Femur (tissue), 1 donor: Measurements from ENCODE around the gene CLOCK.
A peak's percentile ranks its signal among the peaks of the same experiment; 100 is the strongest.

Experiments used
- DNase-seq: peaks from one replicate; pipeline ENCODE4 v3.0.0-alpha.2; 2017

CLOCK gene

DNA sequence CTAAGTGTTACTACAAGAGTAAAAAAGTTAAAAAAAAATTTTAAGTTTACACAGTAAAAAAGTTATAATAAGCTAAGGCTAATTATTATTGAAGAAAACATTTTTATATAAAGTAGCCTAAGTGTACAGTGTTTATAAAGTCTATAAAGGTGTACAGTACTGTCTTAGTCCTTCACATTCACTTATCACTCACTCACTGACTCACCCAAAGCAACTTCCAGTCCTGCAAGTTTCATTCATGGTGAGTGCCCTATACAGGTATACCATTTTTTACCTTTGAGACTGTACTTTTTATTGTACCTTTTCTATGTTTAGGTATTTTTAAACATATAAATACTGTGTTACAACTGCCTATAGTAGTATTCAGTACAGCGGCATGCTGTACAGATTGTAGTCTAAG lies 76.7 kb downstream of the CLOCK start:
- DNase-seq = no peak

DNA sequence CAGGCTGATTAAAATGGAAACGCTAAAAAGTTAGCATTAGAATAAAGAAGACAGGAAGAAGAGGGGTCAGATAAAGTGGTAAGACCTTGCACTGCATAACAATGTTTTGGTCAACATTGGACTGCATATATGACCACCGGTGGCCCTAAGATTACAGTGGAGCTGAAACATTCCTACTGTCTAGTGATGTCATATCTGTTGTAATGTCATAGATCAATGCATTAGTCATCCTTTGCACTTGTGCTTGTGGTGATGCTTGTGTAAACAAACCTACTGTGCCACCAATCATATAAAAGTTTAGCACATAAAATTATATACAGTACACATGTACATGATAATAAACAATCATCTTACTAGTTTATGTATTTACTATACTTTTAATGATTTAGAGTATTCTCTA lies 78.0 kb downstream of the CLOCK start:
- DNase-seq = no peak

DNA sequence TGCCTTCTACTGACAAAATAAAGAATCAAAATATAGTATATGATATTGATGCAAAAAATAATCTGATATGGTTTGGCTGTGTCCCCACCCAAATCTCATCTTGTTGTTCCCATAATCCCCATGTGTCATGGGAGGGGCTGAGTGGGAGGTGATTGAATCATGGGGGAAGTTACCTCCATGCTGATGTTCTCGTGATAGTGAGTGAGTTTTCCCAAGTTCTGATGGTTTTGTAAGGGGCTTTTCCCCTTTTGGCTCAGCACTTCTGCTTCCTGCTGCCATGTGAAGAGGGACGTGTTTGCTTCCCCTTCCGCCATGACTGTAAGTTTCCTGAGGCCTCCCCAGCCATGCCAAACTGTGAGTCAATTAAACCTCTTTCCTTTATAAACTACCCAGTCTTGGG lies 80.7 kb downstream of the CLOCK start:
- no peak for DNase-seq

DNA sequence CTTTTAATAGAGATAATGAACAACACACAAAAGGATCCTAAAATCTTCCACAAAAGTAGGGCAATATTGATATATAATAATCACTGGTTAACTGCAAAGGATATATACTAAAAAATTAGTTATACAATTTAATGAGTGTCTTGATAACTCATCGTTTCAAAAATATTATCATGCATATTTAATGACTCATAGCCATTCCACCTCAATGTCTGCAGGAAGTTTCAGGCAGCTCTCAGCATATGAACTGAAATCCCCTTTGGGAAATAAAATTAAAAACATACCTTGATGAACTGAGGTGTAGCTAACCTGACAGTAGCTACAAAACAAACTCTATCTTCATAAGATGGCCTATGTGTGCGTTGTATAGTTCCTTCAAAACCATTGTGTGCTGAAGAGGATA lies 88.1 kb downstream of the CLOCK start:
- no peak for DNase-seq

DNA sequence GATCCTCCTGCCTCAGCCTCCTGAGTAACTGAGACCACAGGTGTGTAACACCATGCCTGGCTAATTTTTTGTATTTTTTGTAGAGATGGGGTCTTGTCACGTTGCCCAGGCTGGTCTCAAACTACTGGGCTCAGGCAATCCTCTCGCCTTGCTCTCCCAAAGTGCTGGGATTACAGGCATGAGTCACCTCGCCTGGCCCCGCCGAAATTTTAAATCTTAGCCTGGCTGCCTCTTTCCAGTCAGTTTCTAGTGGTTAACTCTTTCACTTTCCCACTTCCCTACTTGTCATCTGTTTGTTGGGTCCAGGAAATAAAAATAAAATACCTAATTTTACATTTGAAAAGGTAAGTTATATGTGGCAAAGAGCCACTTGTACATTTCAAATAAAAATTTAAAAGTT lies 88.5 kb downstream of the CLOCK start:
- DNase-seq = no peak

DNA sequence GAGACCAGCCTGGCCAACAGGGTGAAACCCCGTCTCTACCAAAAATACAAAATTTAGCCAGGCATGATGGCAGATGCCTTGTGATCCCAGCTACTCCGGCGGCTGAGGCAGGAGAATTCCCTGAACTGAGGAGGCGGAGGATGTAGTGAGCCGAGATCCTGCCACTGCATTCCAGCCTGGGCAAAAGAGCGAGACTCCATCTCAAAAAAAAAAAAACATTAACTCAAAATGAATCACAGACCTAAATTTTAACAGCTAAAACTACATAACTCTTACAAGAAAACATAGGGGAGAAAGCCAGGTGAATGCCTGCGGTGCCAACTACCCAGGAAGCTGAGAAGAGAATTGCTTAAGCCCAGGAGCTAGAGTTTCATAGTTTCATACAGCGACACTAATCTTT lies 96.1 kb downstream of the CLOCK start:
- DNase-seq = no peak

DNA sequence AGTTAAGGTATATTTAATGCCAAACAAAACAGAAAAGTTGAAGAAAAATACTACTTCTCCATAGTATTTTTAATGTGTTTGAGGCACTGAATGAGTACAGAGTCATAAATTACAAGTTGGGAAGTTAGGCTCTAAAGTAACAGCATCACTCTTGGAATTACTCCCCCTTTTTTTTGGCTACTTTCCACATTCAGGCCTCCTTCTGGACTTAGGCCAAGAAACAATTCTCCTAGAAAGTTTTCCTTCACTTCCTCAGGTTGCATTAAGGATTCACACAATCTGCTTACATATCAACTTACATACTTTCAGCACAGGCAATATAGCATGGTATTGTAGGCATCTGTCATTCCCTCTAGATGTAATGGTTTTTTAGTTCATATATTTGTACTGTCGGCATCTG lies 98.9 kb downstream of the CLOCK start:
- no peak for DNase-seq

DNA sequence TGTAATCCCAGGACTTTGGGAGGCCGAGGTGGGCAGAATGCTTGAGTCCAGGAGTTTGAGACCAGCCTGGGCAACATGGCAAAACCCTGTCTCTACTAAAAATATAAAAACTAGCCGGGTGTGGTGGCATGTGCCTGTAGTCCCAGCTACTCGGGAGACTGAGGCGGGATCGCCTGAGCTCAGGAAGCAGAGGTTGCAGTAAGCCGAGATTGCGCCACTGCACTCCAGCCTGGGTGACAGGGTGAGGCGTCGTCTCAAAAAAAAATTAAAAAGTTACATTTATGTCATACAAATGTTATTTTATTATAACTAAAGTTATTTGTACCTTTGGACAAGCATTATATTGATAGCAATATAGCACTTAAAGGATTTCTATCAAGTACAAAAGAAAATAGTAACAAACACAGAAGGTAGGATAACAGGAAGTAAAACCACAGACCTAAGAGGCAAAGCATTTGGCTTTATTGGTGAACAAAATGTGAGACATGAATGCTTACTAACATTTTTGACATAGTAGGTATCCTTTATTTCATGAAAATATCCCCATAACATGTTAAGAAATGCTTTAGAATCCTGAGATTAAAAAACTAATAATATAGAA lies 99.5 kb downstream of the CLOCK start:
- no peak for DNase-seq

DNA sequence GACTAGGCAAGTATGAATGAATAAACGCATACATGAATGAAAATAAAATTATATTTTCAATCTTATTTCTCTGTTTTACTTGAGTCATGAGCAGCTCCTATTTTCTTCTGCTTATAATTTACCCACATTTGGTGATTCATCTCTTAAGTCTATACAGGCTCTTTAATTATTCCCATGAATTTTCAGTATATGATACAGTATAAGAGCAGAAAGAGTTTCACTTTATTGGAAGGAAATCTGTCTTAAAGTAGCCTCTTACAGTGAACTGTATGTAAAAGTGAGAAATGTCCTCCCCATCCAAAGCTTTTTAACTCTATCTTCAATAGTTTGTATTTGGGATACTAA lies 100.2 kb downstream of the CLOCK start:
- DNase-seq = no peak

DNA sequence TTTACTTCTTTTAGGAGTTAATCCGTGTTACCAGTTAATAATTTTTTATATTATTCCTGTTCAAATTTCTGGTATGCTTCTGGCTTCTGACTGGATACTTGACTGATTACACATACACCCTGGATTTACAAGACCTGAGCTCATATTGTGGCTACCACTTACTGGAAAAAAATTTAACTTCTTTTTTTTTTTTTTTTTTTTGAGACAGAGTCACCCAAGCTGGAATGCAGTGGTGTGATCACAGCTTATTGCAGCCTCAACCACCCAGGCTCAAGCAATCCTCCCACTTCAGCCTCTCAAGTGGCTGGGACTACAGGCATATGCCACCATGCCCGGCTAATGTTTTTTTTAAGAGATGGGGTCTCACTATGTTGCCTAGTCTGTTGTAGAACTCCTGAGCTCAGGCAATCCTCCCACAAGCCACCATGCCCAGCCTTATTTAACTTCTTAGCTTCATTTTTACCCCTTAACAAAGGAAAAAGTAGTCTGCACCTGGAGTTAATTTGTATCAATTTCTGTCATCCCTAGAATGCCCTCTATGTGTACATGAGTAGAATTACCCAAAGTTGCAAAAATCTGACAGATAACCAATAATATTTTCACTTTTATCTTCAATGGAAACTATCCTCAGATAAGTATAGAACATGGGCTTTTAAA lies 100.7 kb downstream of the CLOCK start:
- DNase-seq = no peak

DNA sequence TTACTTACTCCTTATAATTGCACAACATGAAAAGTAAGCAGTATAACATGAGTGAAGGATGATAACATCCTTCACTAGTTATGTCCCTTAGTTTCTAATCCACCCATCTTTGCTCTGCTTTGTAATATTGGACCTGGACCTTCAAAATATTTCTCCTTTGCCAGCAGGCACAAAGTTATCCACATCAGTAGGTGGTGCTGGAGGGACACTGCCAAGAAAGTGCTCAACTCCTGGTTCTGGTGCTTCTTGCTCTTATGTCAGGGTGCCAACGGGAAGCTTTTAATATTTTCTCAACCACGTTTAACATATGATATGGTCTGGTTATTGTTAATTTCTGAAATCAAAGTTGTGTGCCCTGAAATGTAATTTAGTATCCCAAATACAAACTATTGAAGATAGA lies 101.9 kb downstream of the CLOCK start:
- no peak for DNase-seq

DNA sequence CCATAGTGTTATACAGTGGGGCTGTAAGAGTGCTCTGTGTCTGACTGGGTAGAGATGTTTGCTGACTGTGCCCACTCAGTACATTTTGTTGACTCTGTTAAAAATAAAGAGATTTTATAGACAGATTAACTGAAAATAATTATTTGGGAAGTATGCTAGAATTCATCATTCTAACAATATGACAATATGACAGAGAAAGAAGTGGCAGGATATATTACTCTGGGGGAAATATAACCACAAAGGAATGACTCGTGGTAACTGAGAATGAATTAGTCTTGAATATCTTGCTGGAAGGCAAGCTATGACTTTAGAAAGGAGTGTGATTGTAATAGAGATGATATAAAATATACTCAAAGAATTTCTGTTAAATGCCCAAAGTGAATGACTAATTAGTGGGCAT lies 104.2 kb downstream of the CLOCK start:
- no peak for DNase-seq

DNA sequence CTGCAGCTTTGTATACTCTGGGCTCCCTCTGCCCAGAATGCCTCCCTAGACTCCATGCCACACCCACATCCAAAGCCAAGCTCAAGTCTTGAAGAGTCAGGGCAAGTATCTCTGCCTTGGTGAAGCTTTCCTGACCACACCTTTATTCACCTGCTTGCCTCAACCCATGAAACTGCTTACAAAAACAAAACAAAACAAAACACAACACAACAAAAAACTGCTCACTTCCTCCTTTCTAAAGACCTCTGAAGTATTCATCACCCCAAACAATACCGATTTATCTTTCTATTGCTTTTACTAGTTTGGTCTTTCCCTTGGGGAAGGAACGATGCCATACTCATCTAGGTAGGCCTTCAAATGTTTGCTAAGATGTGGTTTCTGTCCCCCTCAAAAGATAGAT lies 105.9 kb downstream of the CLOCK start:
- DNase-seq = no peak

DNA sequence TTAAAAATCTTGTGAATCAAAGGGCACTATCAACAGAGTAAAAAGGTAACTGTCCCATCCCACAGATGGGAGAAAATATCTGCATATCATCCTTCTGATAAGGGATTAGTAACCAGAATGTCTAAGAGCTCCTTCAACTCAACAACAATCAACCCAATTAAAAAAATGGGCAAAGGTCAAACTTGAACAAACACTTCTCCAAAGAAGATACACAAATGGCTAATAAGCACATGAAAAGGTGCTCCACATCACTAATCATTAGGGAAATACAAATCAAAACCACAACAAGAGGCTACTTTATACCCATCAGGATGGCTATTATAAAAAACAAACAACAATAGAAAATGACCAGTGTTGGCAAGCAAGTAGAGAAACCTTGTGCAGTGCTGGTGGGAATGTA lies 107.7 kb downstream of the CLOCK start:
- DNase-seq = no peak

DNA sequence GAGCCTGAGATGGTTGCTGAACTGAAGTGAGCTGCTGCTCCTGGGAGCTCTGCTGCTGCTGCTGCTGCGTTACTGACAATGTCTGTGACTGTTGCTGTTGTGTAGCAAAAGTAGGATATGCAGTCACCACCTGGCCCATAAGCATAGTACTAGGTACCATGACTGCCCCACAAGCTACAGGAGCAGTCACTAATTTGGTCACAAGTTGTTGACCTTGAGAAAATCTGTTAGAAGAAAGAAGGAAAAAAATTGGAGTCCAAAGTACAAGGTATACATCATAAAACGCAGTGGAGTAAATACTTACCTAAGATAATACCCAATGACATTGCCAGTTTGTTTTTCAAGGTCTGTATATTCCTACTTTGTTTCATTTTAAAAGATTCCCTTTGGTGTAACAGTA lies 108.4 kb downstream of the CLOCK start:
- DNase-seq = no peak

DNA sequence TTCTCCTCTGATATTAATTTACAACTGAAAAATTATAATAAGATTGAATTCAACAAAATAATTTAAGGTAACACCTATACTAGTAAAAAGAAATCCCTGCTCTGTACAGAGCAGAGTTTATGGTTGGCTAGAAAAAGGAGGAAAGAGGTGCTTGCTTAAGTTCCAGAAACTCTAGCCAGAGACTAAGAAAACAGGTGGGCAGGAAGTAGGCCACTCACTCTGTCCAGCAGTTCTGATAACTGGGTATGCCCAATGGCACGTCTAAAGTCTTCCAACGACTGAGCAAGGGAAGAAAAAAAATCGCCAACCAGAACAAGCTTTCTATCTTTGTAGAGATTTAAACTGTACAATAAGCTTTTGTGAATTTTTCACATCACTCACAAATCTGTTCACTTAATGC lies 108.9 kb downstream of the CLOCK start:
- no peak for DNase-seq

DNA sequence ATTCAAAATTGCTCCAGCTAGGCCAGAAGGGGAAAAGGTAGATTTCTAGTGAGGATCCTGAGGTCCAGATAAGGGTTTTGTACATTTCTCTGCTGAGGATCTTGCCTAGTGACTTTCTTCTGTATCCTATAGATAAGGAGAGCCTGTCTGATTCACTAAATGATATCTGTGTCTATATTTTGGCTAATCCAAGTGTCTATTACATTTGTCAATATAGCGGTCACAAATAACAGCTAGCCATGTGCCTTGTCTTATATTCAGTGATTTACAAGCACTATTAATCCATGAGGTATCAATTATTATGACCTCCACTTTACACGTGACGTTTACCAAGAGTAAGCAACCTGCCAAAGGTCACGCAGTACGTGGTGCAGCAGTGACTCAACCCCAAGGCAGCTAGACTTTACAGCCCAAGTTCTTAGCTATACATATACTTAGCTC lies 109.3 kb downstream of the CLOCK start:
- DNase-seq = no peak

DNA sequence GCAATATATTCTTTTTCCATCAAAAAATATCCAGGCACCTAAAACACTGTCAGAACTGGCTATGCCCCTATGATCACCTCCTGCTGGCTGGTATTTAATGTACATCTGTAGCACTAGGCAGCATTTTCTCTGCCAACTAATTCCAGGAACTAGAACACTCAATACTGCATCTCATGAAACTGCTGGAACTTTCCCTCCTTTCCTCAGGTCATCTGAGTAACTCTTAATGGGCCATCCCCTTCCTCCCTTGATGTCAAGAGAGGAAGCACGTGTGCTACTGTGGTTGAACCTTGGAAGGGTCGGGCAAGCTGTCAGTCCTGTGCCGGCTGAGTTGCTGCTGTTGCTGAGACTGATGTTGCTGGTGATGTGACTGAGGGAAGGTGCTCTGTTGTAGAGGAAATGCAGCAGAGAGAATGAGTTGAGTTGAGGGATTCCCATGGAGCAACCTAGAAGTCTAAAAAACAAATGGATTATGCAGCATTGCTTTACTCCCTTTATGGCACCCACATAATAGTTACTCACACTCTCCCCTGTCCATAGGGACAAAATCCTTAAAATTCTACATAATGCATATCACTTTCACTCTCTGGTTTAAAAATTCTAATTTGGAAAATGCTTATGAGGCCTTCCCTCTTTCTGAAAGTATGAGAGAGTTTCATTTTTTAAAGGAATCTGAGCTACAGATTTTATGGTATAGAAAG lies 111.4 kb downstream of the CLOCK start:
- no peak for DNase-seq

DNA sequence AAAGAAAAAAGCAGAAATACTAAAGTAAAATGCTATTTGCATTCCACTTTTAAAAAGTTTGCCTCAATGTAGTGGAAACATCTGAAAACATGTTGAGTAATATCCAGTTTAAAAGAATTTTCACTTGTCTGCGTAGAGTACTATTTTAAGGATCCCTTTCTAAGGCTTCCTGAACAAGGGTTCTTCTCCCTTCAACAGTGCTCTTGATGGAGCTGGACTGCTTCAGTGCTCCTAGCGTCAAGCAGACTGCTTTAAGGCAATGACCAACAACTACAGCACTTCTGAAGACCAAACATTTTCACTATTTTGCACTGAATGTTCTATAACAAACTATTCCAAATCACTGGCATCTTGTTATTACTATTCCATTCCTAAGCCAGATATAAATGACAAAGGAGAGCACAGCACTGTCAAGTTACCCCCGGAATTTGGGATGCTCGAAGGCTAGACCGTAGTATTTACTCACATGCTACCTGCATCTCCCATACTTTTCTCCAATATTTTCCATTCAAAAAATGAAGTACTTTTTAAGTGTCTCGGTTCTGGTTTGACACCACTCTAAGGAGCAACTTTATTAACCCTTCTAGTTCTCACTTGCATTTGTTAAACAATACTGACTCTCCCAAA lies 114.9 kb downstream of the CLOCK start:
- DNase-seq = no peak

DNA sequence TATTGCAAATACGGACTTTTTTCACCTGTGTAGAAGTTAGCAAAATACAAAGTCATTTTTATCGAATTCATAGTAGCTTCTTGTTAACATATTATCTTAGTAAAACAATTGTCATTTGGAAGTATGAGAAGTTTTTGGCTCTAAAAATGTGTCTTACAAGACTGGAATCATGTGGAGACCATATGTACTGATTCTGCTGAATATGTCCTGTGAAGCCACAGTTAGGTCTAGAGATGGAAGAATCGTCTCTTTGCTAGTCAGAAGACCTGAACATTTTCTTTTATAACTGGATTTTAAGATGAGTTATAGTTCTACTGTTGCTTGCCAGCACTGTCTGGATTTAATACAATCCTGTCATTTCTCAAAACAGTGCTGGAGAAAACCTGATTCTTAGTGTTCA lies 121.9 kb downstream of the CLOCK start:
- no peak for DNase-seq

DNA sequence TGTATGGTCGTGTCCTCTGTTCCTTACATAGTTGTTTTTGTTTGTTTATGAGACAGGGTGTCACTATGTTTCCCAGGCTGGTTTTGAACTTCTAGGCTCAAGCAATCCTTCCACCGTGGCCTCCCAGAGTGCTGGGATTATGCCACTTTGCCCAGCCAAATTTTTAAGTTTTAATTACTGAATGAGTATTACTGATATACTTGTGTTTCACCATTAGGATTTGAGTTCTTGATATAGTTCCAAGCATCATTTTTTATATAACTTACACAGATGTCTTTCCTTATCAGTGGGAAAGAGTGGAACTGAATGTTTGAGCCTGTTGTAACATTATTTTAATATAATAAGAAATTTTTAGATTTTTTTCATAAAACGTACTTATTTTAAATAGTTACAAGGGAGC lies 130.5 kb downstream of the CLOCK start:
- DNase-seq = no peak

DNA sequence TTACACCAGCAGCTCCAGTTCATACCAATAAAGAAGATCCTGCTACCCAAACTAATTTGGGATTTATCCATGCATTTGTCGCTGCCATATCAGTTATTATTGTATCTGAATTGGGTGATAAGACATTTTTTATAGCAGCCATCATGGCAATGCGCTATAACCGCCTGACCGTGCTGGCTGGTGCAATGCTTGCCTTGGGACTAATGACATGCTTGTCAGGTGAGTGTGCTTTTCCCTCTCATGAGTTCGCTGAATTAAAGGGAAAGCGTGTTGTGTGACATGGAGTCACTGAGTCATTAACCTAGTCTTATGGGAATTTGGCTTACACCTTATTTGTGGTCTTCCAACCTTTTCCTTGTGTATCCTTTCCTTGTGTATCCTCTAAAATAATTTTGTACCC lies 135.1 kb downstream of the CLOCK start:
- DNase-seq = no peak

DNA sequence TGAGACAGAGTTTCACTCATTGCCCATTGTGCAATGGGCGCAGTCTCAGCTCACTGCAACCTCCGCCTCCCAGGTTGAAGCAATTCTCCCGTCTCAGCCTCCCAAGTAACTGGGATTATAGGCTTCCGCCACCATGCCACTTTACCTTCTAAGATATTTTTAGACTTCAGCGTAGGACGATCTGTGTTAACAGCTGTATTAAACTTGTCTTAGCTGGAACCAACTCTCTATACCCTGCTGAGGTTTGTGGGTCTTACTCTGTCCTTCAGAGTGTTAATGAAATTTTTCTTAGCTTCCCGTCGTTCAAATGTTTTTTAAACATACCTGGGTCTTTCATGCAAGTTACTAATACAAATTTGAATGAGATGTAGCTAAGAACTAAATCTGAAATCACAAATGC lies 136.3 kb downstream of the CLOCK start:
- no peak for DNase-seq

DNA sequence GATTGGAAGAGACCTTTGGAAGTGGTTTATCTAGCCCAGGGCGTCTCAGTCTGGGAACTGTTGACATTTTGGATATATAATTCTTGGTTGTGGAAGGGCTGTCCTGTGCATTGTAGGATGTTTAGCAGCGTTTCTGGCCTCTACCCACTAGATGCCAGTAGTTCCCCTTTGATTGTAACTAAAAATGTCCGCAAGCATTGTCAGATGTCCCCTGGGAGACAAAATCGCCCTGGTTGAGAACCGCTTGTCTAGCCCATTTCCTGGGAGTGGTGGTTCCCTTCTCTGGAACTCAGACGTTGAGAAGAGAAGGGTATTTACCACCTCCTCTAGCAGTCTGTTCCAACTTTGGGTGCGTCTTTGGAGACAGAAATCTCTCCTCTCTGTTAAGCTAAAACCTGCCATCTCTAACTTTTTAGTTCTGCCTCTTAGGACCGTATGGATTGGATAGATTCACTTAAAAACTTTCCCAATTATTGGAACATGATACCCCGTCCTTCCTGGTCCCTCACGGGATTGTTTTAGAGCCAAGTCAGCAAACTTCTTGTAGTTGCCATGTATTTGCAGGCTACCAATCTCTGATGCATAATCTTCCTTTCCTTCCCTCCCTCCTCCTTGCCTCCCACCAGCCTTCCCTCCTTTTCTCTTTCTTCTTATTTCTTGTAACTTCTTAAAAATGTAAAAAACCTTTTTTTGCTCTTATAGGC lies 137.1 kb downstream of the CLOCK start:
- peak; percentile 36 for DNase-seq
